Stimulated activated naive CD8-positive, alpha-beta T cell treated with anti-CD3 and anti-CD28 coated beads, Interleukin-15, amount 100 ng/mL, for 72 hours (primary cell): ENCODE measurements around the gene ITGAE.

Experiments
- ATAC-seq: fragments of 150-1000 bp; cut with Tn5 transposase; 2 replicates; pipeline ENCODE4 v1.10.0; 2021; ENCODE audit warnings: mild to moderate bottlenecking, moderate library complexity
- DNase-seq, 2 donors: peaks; one replicate each; pipeline ENCODE4 v3.0.0; 2021 to 2022
- H3K27ac Mint-ChIP-seq, 2 donors: one replicate each; pipeline ENCODE4 v1.8.0; 2022; ENCODE audit warnings: mild to moderate bottlenecking in 2 of 2, mixed read lengths in 2 of 2, moderate library complexity in 2 of 2
- H3K27me3 Mint-ChIP-seq: one replicate; pipeline ENCODE4 v1.8.0; 2022; ENCODE audit warnings: mixed read lengths
- H3K4me1 Mint-ChIP-seq: one replicate; pipeline ENCODE4 v1.8.0; 2022; ENCODE audit warnings: mild to moderate bottlenecking, mixed read lengths
- H3K4me3 Mint-ChIP-seq, 2 donors: one replicate each; pipeline ENCODE4 v1.8.0; 2022; ENCODE audit warnings: mild to moderate bottlenecking in 2 of 2, mixed read lengths in 2 of 2, moderate library complexity in 1 of 2
- H3K9me3 Mint-ChIP-seq, 2 donors: one replicate each; pipeline ENCODE4 v1.8.0; 2022; ENCODE audit warnings: mixed read lengths in 2 of 2

Gene ITGAE

DNA sequence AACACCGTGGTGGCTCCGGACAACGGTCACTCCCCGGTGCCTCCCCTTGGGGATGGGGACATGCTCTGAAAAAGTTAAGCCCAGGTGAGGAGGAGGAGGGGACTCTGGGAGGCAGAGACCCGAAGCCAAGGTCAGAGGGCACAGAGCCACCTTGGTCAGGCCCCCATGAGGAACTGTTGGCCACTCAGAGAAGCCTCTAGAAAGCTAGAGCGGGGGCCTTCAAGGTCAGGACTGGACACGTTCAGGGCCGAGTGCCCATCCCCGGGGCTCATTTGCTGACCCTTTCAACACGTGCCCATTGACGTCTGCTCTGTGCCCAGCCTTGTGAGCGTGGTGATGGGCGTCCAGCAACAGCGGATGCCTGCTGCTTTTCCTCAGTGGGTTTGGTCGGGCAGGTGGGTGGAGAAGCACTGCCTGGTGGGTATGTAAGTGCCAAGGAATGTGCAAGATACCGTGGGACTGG is 39.0 kb downstream of the ITGAE start:
- H3K9me3 Mint-ChIP-seq, result peaks cover 18 to 22% of the 10 kb centered on the region in 2 donors
- H3K4me1 Mint-ChIP-seq, result peaks cover 72% of the 10 kb centered on the region
- H3K4me3 Mint-ChIP-seq, result no peak overlapping the region
- DNase-seq (no peak), ATAC-seq (no peak)
- H3K27me3 Mint-ChIP-seq, result peaks cover 10% of the 10 kb centered on the region
- H3K27ac Mint-ChIP-seq, result peak overlapping the region in 1 of 2 donors; percentile 45

DNA sequence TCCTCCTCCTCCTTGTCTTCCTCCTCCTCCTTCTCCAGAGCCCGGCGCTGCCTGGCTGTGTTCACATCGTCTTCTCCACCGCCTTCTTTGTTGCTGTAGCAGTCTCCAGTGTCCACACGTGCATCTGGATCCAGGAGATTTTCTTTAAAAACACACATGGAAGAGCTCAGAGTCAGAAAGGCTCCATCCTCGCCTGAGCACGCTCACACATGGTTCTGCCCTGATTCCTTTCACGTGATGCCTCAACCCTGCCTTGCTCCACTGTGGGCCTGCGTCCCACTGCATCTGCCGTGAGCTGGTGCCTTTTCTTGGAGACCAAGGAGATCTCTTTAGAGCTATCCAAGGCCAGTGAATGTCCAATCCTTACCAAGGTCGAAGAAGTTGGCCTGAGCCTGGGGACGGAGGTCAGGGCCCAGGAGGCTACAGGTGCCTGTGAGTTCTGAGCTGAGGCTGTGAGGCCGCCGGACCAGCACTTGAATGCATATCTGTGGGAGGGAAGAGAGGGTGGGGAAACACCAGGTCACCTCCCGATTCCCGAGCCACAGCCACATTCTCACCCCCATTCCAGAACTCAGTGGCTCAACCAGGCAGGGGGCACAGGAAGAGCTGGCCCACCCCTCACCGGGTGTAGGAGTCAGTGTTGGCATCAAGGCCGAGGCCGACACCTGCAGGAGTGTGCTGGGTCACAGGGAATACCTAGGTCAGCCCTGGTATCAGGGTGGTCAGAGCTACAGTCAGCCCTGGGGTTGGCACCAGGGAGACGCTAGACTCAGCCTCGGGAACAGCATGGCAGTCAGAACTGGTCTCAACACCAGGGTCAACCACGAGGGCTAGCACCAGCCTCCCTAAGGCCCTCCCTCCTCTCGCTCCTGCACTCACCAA is 39.7 kb downstream of the ITGAE start:
- Mint-ChIP-seq H3K27ac (peak overlapping the region; percentile 45 to 94), H3K9me3 (peaks cover 18 to 22% of the 10 kb centered on the region in 2 donors), H3K4me3 (no peak overlapping the region), H3K4me1 (peaks cover 67% of the 10 kb centered on the region), H3K27me3 (peaks cover 10% of the 10 kb centered on the region)
- DNase-seq (no peak), ATAC-seq (no peak)

- DNase-seq (no peak), ATAC-seq (no peak)
- peak overlapping the region in 1 of 2 donors; percentile 51 for H3K27ac Mint-ChIP-seq
- H3K4me3 Mint-ChIP-seq, result no peak overlapping the region
- H3K27me3 Mint-ChIP-seq, result peaks cover 10% of the 10 kb centered on the region
- H3K9me3 Mint-ChIP-seq, result peaks cover 18 to 22% of the 10 kb centered on the region in 2 donors
- peaks cover 65% of the 10 kb centered on the region for H3K4me1 Mint-ChIP-seq
Observed at GRCh38 chr17:3759597-3760216, 41.3 kb downstream of the ITGAE start.

- Mint-ChIP-seq H3K9me3 (peaks cover 13 to 15% of the 10 kb centered on the region in 2 donors), H3K4me1 (peaks cover 43% of the 10 kb centered on the region), H3K4me3 (peak overlapping the region; percentile 72 to 87), H3K27me3 (no peaks in the 10 kb centered on the region), H3K27ac (peak overlapping the region in 1 of 2 donors; percentile 95)
- ATAC-seq (no peak), DNase-seq (no peak)
Observed at GRCh38 chr17:3755335-3756030, 45.5 kb downstream of the ITGAE start.

- peaks cover 6 to 8% of the 10 kb centered on the region in 2 donors for H3K9me3 Mint-ChIP-seq
- H3K4me1 Mint-ChIP-seq, result peaks cover 51% of the 10 kb centered on the region
- H3K4me3 Mint-ChIP-seq, result peak overlapping the region; percentile 72 to 87
- peak overlapping the region in 1 of 2 donors; percentile 95 for H3K27ac Mint-ChIP-seq
- DNase-seq, result peak; percentile 79 to 80
- ATAC-seq, result peak; percentile 88
- H3K27me3 Mint-ChIP-seq, result no peaks in the 10 kb centered on the region
Observed at GRCh38 chr17:3754458-3755334, 46.3 kb downstream of the ITGAE start.

GRCh38 chr17:3754066-3754457 is 46.9 kb downstream of the ITGAE start:
- Mint-ChIP-seq H3K27ac (no peak overlapping the region), H3K4me1 (peaks cover 57% of the 10 kb centered on the region), H3K4me3 (no peak overlapping the region), H3K27me3 (no peaks in the 10 kb centered on the region), H3K9me3 (peaks cover under 1 to 2% of the 10 kb centered on the region in 2 donors)
- DNase-seq (no peak), ATAC-seq (no peak)

DNA sequence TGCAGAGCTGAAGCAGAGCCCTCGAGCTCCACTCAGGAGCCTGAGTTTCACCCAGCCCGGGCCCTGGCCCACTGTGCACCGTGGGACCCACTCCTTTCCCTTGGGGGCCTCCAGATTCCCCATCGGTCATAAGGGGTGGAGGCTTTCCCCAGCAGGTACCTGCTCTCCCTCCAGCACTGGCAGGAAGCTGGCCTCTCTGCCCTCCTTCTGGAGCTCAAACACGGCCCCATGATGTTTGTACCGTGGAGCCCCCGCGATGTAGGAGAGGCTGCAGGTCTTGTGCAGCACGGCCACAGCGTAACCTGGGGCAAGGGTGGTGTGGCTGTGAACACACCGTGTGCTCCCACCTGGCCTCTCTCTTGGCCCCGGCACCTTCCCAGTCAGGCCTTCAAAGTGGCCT is 47.4 kb downstream of the ITGAE start:
- Mint-ChIP-seq H3K27me3 (no peaks in the 10 kb centered on the region), H3K9me3 (no peaks in the 10 kb centered on the region), H3K4me3 (no peak overlapping the region), H3K27ac (no peak overlapping the region), H3K4me1 (peaks cover 62% of the 10 kb centered on the region)
- DNase-seq (no peak), ATAC-seq (no peak)

DNA sequence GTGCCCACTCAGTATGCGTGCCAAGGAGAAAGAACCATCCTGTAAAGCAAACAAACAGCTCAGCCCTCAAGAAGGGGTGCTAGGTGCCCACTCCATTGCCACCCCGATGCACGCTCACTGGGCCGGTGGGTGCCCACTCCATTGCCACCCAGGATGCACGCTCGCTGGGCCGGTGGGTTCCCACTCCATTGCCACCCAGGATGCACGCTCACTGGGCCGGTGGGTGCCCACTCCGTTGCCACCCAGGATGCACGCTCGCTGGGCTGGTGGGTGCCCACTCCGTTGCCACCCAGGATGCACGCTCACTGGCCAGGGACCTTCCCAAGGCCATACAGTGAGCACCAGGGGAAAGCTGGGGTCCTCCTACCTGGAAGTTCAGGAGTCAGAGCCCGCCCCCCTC is 49.2 kb downstream of the ITGAE start:
- Mint-ChIP-seq H3K27me3 (no peaks in the 10 kb centered on the region), H3K4me3 (no peak overlapping the region), H3K9me3 (no peaks in the 10 kb centered on the region), H3K4me1 (peaks cover 56% of the 10 kb centered on the region), H3K27ac (no peak overlapping the region)
- DNase-seq, result no peak
- no peak for ATAC-seq

GRCh38 chr17:3750926-3751325 is 50.1 kb downstream of the ITGAE start:
- Mint-ChIP-seq H3K9me3 (no peaks in the 10 kb centered on the region), H3K4me3 (peak overlapping the region; percentile 74 to 79), H3K27ac (peak overlapping the region; percentile 89 to 91), H3K27me3 (no peaks in the 10 kb centered on the region), H3K4me1 (peaks cover 53% of the 10 kb centered on the region)
- ATAC-seq, result peak; percentile 84
- DNase-seq, result peak in 1 of 2 donors; percentile 50

- H3K4me1 Mint-ChIP-seq, result peaks cover 47% of the 10 kb centered on the region
- ATAC-seq, result no peak
- H3K27ac Mint-ChIP-seq, result peak overlapping the region in 1 of 2 donors; percentile 91
- no peak for DNase-seq
- H3K27me3 Mint-ChIP-seq, result no peaks in the 10 kb centered on the region
- H3K9me3 Mint-ChIP-seq, result no peaks in the 10 kb centered on the region
- peak overlapping the region in 1 of 2 donors; percentile 79 for H3K4me3 Mint-ChIP-seq
Observed at GRCh38 chr17:3750296-3750695, 50.7 kb downstream of the ITGAE start.

GRCh38 chr17:3748576-3748975 is 52.4 kb downstream of the ITGAE start:
- DNase-seq (no peak), ATAC-seq (no peak)
- Mint-ChIP-seq H3K4me1 (peaks cover 42% of the 10 kb centered on the region), H3K4me3 (no peak overlapping the region), H3K27ac (no peak overlapping the region), H3K9me3 (no peaks in the 10 kb centered on the region), H3K27me3 (no peaks in the 10 kb centered on the region)

- no peak for DNase-seq
- no peaks in the 10 kb centered on the region for H3K9me3 Mint-ChIP-seq
- peaks cover 42% of the 10 kb centered on the region for H3K4me1 Mint-ChIP-seq
- peak overlapping the region in 1 of 2 donors; percentile 24 for H3K27ac Mint-ChIP-seq
- no peak for ATAC-seq
- no peak overlapping the region for H3K4me3 Mint-ChIP-seq
- no peaks in the 10 kb centered on the region for H3K27me3 Mint-ChIP-seq
Observed at GRCh38 chr17:3747805-3748204, 53.2 kb downstream of the ITGAE start.

DNA sequence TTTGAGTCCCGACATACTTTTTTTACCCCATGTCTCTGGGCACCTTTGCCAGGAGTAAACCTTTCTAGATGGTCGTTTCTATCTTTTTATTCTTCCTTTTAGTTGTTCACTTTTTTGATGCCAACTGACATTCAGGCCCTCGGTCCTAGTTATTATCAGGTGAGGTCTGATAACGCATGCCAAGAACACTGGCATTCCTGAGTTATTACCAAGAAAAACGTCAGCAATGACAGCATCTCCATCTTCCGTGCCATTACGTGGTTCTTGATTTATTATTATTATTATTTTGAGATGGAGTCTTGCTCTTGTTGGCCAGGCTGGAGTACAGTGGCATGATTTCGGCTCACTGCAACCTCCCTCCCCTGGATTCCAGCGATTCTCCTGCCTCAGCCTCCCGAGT is 55.9 kb downstream of the ITGAE start:
- Mint-ChIP-seq H3K27me3 (no peaks in the 10 kb centered on the region), H3K27ac (no peak overlapping the region), H3K4me3 (no peak overlapping the region), H3K9me3 (no peaks in the 10 kb centered on the region), H3K4me1 (peaks cover 39% of the 10 kb centered on the region)
- no peak for DNase-seq
- no peak for ATAC-seq

GRCh38 chr17:3744014-3744413 is 57.0 kb downstream of the ITGAE start:
- ATAC-seq (no peak), DNase-seq (no peak)
- Mint-ChIP-seq H3K9me3 (no peaks in the 10 kb centered on the region), H3K4me3 (no peak overlapping the region), H3K27ac (no peak overlapping the region), H3K27me3 (no peaks in the 10 kb centered on the region), H3K4me1 (peaks cover 39% of the 10 kb centered on the region)

DNA sequence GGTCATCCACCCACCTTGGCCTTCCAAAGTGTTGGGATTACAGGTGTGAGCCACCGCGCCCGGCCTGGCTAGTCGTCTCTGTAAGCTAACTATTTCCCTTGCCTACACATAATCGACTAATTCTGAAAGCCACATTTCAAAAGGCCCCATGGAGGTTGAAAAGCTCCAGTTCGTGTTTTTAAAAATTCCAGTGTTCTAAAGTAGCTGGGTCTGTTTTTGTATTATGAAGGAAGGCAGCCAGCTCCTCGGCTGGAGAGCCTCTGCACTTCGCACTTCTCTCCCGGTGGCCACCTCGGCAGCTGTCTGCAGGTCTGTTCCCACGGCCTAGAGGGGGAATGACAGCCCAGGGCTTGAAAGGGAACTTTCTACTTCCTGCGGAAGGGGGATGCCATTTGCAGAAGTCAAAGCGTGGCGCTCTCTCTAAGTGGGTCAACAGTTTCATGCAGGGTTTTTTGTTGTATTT is 60.3 kb downstream of the ITGAE start:
- peaks cover 54% of the 10 kb centered on the region for H3K4me1 Mint-ChIP-seq
- H3K27ac Mint-ChIP-seq, result peak overlapping the region; percentile 65 to 91
- no peaks in the 10 kb centered on the region for H3K9me3 Mint-ChIP-seq
- DNase-seq (peak in 1 of 2 donors; percentile 58), ATAC-seq (peak; percentile 62)
- H3K4me3 Mint-ChIP-seq, result peak overlapping the region; percentile 59 to 67
- no peaks in the 10 kb centered on the region for H3K27me3 Mint-ChIP-seq
